PFSK-1 (cell line): ENCODE results near the gene SCUBE1.

ENCODE experiments used
- FOXP2 ChIP-seq: optimal IDR thresholded peaks from 2 replicates; pipeline ENCODE3; 2011; ENCODE audit warnings: borderline replicate concordance, control low read depth, inconsistent platforms; ENCODE audit not compliant: insufficient read depth; ENCODE audit errors: extremely low read length, extremely low read depth
- POLR2AphosphoS5 ChIP-seq: IDR thresholded peaks from 2 replicates; pipeline ENCODE4 v1.6.1; 2012; ENCODE audit warnings: low read depth, mild to moderate bottlenecking, control low read depth, low read length, moderate library complexity
- SIN3A ChIP-seq: IDR thresholded peaks from 2 replicates; pipeline ENCODE4 v1.6.1; 2012; ENCODE audit warnings: mild to moderate bottlenecking, low read length, moderate library complexity, borderline replicate concordance; ENCODE audit not compliant: insufficient read depth
- TAF1 ChIP-seq: IDR thresholded peaks from 2 replicates; pipeline ENCODE4 v1.6.1; 2012; ENCODE audit warnings: low read length, control low read depth, borderline replicate concordance; ENCODE audit not compliant: insufficient read depth
- TF ChIP-seq, protein P1 (sequence below), 2 experiments: IDR thresholded peaks; 2 replicates each; pipeline versions ENCODE4 v1.6.1 to v1.8.0; 2011 to 2012; ENCODE audit warnings: low read depth in 2 of 2, low read length in 2 of 2, control low read depth in 1 of 2, inconsistent platforms in 1 of 2, mild to moderate bottlenecking in 1 of 2, moderate library complexity in 1 of 2; ENCODE audit not compliant: insufficient read depth in 1 of 2

Gene SCUBE1

DNA sequence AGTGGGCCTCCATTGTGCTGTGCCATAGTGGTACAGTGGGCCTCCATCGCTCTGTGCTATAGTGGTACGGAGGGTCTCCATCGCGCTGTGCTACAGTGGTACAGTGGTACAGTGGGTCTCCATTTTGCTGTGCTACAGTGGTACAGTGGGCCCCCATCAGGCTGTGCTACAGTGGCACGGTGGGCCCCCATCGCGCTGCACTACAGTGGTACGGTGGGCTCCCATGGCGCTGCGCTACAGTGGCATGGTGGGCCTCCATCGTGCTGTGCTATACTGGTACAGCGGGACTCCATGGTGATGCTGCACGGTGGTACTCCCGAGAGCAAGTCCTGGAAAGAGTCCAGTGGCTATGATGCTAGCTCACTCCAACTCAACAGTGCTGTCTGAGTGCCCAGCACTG lies 51.8 kb downstream of the SCUBE1 start:
- TF ChIP-seq POLR2AphosphoS5 (no peak), TAF1 (no peak)

DNA sequence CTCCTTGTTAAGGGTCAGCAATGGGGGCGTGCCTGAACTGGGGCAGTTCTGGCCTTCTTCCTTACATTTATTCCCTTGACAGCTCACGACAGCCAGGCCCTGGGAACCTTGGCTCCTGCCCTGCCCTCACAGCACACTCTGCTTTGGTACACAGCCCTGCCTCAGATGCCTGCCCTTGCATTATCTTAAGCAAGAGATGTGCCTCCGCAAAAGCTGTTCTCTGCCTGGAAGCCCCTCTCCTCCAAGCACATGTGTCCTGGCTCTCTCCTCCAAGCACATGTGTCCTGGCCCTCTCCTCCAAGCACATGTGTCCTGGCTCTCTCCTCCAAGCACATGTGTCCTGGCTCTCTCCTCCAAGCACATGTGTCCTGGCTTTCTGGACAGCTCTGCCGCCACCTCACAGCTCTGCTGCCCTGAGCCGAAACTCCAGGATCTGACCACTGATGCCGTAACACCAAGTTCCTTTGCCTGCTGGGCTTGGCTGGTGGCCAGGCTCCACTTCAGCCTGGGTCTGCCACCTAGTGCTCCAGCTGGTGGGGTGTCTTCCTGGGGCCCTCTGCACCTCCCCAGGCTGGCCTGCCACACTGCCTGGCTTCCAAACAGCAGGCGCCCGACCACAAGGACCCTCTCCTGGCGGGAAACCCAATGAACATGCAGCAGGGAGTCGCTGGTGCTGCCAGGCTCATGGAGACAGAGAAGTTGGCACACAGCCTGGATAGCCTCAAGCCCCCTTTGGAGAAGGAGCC lies 53.0 kb downstream of the SCUBE1 start:
- TF ChIP-seq FOXP2 (no peak), POLR2AphosphoS5 (no peak)

DNA sequence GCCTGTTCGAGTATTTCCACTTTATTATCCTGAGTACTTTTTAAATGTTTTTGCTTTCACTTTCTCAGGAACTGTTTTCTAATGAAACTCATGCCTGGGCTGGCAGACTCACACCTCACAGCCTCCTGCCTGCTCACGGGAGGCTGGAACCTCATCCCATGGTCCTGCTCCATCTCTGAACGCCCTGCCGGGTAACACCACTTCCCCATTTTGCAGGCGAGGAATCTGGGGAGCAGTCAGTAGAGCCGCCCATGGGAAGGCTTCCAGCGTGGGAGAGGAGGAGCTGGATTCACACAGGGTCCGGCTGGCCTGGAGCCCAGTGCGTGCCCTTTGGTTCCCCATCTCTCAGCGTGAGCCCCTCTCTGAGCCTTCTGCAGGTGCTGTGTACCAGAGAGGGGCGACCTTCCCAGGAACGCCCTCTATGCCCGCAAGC lies 53.6 kb downstream of the SCUBE1 start:
- TF ChIP-seq POLR2AphosphoS5, result no peak

DNA sequence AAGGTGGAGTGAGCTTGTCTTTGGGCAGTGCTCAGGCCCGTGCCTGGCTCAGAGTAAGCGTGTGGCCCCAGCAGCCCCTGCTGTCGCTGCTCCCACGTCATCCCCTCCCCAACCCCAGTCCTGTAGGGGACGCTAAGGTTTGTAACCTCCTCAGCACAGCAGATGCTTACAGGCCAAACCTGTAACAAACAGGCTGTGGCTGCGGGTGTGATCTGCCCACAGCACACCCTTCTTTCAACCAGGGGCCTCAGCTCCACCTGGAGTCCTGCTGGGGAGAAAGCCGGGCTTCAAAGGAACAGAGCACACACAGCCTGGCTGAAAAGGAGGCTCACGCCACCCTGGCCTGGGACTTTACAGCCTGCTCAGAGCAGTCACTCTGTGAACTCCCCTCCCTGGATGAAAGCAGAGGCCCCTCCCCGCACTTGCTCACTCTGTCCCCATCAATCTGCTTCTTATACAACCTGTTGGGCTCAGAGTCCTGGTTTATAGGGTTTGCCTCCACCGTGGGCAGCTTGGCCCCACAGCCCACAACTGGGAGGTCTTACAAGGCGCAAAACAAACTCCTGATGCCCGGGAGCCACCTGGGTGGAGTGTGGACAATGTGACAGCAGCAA lies 54.3 kb downstream of the SCUBE1 start:
- no peak for TF ChIP-seq TAF1
- no peak for TF ChIP-seq FOXP2
- no peak for TF ChIP-seq POLR2AphosphoS5
- TF ChIP-seq, protein P1, sequence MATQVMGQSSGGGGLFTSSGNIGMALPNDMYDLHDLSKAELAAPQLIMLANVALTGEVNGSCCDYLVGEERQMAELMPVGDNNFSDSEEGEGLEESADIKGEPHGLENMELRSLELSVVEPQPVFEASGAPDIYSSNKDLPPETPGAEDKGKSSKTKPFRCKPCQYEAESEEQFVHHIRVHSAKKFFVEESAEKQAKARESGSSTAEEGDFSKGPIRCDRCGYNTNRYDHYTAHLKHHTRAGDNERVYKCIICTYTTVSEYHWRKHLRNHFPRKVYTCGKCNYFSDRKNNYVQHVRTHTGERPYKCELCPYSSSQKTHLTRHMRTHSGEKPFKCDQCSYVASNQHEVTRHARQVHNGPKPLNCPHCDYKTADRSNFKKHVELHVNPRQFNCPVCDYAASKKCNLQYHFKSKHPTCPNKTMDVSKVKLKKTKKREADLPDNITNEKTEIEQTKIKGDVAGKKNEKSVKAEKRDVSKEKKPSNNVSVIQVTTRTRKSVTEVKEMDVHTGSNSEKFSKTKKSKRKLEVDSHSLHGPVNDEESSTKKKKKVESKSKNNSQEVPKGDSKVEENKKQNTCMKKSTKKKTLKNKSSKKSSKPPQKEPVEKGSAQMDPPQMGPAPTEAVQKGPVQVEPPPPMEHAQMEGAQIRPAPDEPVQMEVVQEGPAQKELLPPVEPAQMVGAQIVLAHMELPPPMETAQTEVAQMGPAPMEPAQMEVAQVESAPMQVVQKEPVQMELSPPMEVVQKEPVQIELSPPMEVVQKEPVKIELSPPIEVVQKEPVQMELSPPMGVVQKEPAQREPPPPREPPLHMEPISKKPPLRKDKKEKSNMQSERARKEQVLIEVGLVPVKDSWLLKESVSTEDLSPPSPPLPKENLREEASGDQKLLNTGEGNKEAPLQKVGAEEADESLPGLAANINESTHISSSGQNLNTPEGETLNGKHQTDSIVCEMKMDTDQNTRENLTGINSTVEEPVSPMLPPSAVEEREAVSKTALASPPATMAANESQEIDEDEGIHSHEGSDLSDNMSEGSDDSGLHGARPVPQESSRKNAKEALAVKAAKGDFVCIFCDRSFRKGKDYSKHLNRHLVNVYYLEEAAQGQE (IDR thresholded peaks at IDR 0.05; ENCODE audit: insufficient read depth in 1 of 2, low read depth in 2 of 2, low read length in 2 of 2), result no peak
- no peak for TF ChIP-seq SIN3A

DNA sequence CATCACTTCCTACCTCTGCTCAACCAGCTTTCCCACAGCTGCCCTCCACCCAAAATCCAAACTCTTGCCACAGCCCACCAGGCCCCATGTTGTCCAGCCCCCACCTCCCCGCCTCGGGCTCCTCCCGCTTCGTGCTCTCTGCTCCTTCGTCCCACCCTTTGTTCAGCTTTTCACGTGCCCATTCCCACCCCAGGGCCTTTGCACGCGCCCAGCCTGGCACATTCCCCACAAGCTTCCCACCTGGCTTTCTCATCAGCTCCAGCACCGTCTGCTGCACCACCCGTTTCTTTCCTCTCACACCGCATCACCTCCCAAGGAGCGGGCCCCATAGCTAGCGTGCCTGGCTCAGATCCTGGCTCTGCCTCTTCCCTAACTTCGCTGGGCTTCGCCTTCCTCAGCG lies 54.8 kb downstream of the SCUBE1 start:
- TF ChIP-seq POLR2AphosphoS5 (no peak), TAF1 (no peak), FOXP2 (no peak), SIN3A (no peak)
- TF ChIP-seq, protein P1 (IDR thresholded peaks at IDR 0.05; ENCODE audit: insufficient read depth in 1 of 2, low read depth in 2 of 2, low read length in 2 of 2), result no peak

DNA sequence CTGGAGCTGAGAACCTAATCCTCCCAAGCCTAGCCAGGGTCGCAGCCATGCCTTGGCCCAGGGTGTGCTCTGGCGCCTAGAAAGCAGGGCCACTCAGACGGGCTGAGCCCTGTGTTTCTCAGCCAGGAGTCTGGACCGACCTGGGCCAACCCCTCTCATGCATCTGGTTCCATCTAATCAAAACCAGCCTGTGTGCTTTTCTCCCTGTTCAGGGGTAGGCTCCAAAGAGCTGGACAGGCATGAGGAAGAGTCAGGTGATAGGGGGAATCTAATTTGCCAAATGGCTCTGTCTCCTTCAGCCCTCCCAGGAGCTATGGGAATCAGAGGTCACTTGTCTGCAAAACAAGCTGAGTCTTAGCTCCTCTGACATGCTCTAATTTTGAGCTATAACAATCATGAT lies 55.7 kb downstream of the SCUBE1 start:
- TF ChIP-seq, protein P1 (IDR thresholded peaks at IDR 0.05; ENCODE audit: insufficient read depth in 1 of 2, low read depth in 2 of 2, low read length in 2 of 2), result no peak

DNA sequence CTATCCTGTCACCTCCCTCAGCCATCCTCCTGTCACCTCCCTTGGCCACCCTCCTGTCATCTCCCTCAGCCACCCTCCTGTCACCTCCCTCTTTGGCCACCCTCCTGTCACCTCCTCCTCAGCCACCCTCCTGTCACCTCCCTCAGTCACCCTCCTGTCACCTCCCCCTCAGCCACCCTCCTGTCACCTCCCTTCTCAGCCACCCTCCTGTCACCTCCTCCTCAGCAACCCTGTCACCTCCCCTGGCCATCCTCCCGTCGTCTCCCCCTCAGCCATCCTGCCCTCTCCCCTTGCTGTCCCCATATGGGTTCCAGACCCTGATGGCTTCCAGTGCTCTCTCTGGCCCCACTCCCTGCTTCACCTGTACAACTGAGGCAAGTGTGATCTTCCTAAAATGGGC lies 61.8 kb downstream of the SCUBE1 start:
- TF ChIP-seq SIN3A, result no peak
- no peak for TF ChIP-seq TAF1
- no peak for TF ChIP-seq POLR2AphosphoS5
